Karpas-422 (cell line): ENCODE data around the gene ANKIB1. TPM values are rescaled to one million over a fixed set of nuclear protein-coding genes. Genes with fewer than 3 reads are reported as not detected.
"Not testable (repeated sequence)": the region's sequence is repeated elsewhere in the genome, so short reads cannot be mapped to it uniquely, and the experiment has no call there.

Source experiments
- DNase-seq: peaks from one replicate; pipeline ENCODE4 v3.0.0-alpha.2; 2015
- H2AFZ ChIP-seq: fragments of 200-600 bp; sonication (generic); 2 replicates; pipeline ENCODE4 v1.6.1; 2014; ENCODE audit warnings: antibody characterized with exemption, low read length, mixed read lengths
- H3K27ac ChIP-seq: fragments of 200-600 bp; sonication (generic); 2 replicates; pipeline ENCODE4 v1.5.1; 2014; ENCODE audit warnings: mild to moderate bottlenecking, low read length, moderate library complexity
- H3K27me3 ChIP-seq: fragments of 200-600 bp; sonication (generic); 2 replicates; pipeline ENCODE4 v1.6.1; 2014; ENCODE audit warnings: low read length, mixed read lengths
- H3K36me3 ChIP-seq: fragments of 200-600 bp; sonication (generic); 2 replicates; pipeline ENCODE4 v1.6.1; 2014; ENCODE audit warnings: low read length, mixed read lengths; ENCODE audit not compliant: insufficient read depth
- H3K4me1 ChIP-seq: fragments of 200-600 bp; sonication (generic); 2 replicates; pipeline ENCODE4 v1.6.1; 2014; ENCODE audit warnings: mild to moderate bottlenecking, low read length, mixed read lengths
- H3K4me2 ChIP-seq: fragments of 200-600 bp; sonication (generic); 2 replicates; pipeline ENCODE4 v1.6.1; 2014; ENCODE audit warnings: low read length, low read depth, mild to moderate bottlenecking; ENCODE audit not compliant: poor library complexity, severe bottlenecking
- H3K4me3 ChIP-seq: fragments of 200-600 bp; sonication (generic); 2 replicates; pipeline ENCODE4 v1.5.1; 2014; ENCODE audit warnings: mild to moderate bottlenecking, antibody characterized with exemption, low read length, mixed read lengths
- H3K79me2 ChIP-seq: fragments of 200-600 bp; sonication (generic); 2 replicates; pipeline ENCODE4 v1.6.1; 2014; ENCODE audit warnings: mild to moderate bottlenecking, low read length, mixed read lengths
- H3K9ac ChIP-seq: fragments of 200-600 bp; sonication (generic); 2 replicates; pipeline ENCODE4 v1.6.0; 2014; ENCODE audit warnings: low read length
- H3K9me2 ChIP-seq: fragments of 200-600 bp; sonication (generic), shearing (Covaris generic); replicated peaks from 2 replicates; pipeline ENCODE4 v1.6.0; 2014; ENCODE audit warnings: mild to moderate bottlenecking, low read length, moderate library complexity; ENCODE audit not compliant: insufficient read depth
- H3K9me3 ChIP-seq: fragments of 300-700, 200-600 bp; sonication (generic); 2 replicates; pipeline ENCODE4 v1.6.1; 2014; ENCODE audit warnings: low read length, mixed read lengths
- H4K20me1 ChIP-seq: fragments of 200-600 bp; sonication (generic); 2 replicates; pipeline ENCODE4 v1.6.1; 2014; ENCODE audit warnings: mild to moderate bottlenecking, antibody characterized with exemption, low read length, low read depth; ENCODE audit not compliant: insufficient read depth
- total RNA-seq: library from RNA; depleted of rRNA; stranded (reverse); fragments of >200 nt; shearing (Covaris generic); gene quantifications from 2 replicates; pipeline ENCODE4 v1.2.3, GENCODE V29; 2014; ENCODE audit warnings: low replicate concordance

The ANKIB1 gene
- total RNA-seq, 1 experiment from 2014 or later = 52.7 TPM

DNA sequence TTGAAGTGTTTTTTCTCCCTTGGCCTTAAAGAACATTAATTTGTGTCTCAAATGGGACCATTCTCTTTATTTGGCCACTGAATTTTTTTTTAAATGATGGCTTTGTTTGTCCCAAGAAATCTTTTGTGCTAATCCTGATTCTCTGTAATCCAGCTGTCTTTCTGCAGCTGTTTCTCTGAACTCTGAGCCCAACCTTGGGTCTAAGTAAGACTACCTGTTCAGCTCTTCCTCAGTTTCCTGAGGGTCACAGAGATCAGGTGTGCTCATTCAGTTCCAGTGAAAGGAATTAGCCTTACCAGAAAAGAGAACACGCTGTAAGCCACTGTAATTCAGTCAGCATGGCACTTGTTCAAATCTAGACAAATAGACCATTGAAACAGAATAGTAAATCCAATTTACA is 94.2 kb downstream of the ANKIB1 start:
- no peak overlapping the region for H3K9ac ChIP-seq
- H3K4me3 ChIP-seq = no peak overlapping the region
- no peaks in the 10 kb centered on the region; the same call in 1 of the 2 replicates for H3K9me2 ChIP-seq
- H3K9me3 ChIP-seq = peaks cover 3% of the 10 kb centered on the region; the same call in 1 of the 2 replicates
- no peak overlapping the region for H3K4me2 ChIP-seq
- DNase-seq = no peak
- no peak overlapping the region for H2AFZ ChIP-seq
- peaks cover 25% of the 10 kb centered on the region; the same call in 1 of the 2 replicates for H3K36me3 ChIP-seq
- H3K4me1 ChIP-seq = no peaks in the 10 kb centered on the region
- no peaks in the 10 kb centered on the region for H4K20me1 ChIP-seq
- no peak overlapping the region for H3K27ac ChIP-seq
- H3K79me2 ChIP-seq = peaks cover 49% of the 10 kb centered on the region
- H3K27me3 ChIP-seq = no peaks in the 10 kb centered on the region

DNA sequence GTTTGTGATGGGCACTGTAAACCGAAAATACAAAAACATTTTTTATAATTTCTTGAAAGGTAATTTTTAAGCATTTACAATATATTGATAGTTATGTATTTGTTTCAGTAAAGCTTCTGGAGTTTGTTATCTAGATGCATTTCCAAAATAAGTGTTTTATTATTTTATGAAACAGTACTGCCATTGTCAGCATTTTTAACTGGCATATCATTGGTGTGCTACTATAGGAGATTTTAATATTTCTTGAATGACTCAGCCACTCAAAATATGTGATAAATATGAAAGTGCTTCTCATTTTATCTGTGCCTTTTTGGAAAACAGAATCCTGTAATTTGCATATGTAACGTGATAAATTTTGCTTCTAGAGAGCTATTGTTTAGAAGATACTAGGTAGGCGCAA is 97.9 kb downstream of the ANKIB1 start:
- H4K20me1 ChIP-seq = no peaks in the 10 kb centered on the region
- peaks cover 25% of the 10 kb centered on the region for H3K4me1 ChIP-seq
- no peak for DNase-seq
- peaks cover 19% of the 10 kb centered on the region; the same call in 1 of the 2 replicates for H3K36me3 ChIP-seq
- no peaks in the 10 kb centered on the region for H3K27me3 ChIP-seq
- H3K9ac ChIP-seq = no peak overlapping the region
- no peaks in the 10 kb centered on the region for H3K9me3 ChIP-seq
- no peak overlapping the region for H2AFZ ChIP-seq
- no peak overlapping the region for H3K27ac ChIP-seq
- H3K4me3 ChIP-seq = no peak overlapping the region
- H3K4me2 ChIP-seq = no peak overlapping the region
- no peaks in the 10 kb centered on the region for H3K9me2 ChIP-seq
- peaks cover 23% of the 10 kb centered on the region for H3K79me2 ChIP-seq

DNA sequence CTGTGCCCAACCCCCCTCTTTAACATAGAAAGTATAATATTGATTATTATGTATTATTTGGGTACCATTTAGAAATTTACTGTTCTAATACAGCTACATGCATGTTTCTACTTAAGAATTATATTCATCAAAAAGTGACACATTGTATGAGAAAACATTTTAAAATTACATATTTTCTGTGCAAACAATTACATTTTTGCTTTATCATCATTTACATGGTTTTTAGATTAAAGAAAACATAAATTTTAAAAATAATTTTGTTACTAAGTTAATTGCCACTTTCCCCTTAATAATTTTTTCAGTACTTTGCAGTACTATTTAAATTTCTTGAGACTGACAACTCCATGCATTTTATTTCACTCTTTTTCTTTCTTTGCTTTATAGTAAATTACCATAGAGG is 106.2 kb downstream of the ANKIB1 start:
- Histone ChIP-seq H3K36me3 (peaks cover under 1% of the 10 kb centered on the region; the same call in 1 of the 2 replicates), H3K27ac (no peak overlapping the region), H3K9me2 (no peaks in the 10 kb centered on the region), H3K4me2 (no peak overlapping the region), H3K4me3 (no peak overlapping the region), H2AFZ (no peak overlapping the region), H3K27me3 (no peaks in the 10 kb centered on the region), H3K4me1 (peaks cover 9% of the 10 kb centered on the region), H4K20me1 (no peaks in the 10 kb centered on the region), H3K9me3 (no peaks in the 10 kb centered on the region), H3K9ac (no peak overlapping the region), H3K79me2 (no peaks in the 10 kb centered on the region)
- no peak for DNase-seq

DNA sequence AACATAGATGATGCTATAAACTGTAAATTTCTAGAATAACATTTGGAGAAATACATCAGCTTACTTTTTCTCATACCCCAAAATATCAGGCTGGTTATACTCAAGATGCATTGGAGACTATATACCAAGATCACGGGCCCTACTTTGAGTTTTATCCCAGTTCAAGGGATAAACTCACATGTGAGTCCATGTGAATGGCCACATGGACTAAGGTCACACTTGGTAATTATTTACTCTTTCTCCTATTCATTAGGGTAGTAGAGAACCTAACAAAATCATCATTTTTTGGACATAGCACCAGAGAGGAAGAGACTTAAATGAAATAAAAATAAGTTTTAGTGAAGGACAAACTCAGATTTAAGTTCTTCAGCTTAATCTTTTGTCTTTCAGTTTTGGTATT is 108.4 kb downstream of the ANKIB1 start:
- H3K79me2 ChIP-seq = no peaks in the 10 kb centered on the region
- no peak overlapping the region for H3K4me2 ChIP-seq
- H4K20me1 ChIP-seq = no peaks in the 10 kb centered on the region
- H3K9me2 ChIP-seq = no peaks in the 10 kb centered on the region
- H3K27me3 ChIP-seq = no peaks in the 10 kb centered on the region
- H2AFZ ChIP-seq = no peak overlapping the region
- H3K9me3 ChIP-seq = no peaks in the 10 kb centered on the region
- peaks cover 5% of the 10 kb centered on the region for H3K36me3 ChIP-seq
- no peak overlapping the region for H3K9ac ChIP-seq
- H3K4me3 ChIP-seq = no peak overlapping the region
- no peak for DNase-seq
- no peak overlapping the region for H3K27ac ChIP-seq
- H3K4me1 ChIP-seq = no peaks in the 10 kb centered on the region

DNA sequence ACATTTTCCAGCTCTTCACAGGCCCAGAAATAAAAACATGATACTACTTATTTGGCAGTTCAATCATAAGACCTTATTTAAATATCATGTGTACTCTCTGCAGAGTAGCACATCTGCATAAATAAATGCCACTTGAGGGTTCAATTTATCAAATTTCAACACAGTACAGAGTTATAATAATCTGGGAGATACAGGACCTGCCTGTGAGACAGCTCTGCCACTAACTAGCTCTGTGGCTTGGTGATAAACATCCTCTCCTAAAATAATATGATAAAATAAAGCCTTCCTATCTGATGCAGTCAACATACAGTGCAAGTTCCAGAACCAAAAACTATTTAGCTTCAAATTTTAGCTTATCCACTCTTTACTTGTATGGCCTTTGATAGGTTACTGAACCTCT is 110.6 kb downstream of the ANKIB1 start:
- H3K9me2 ChIP-seq = no peaks in the 10 kb centered on the region
- no peak overlapping the region for H3K9ac ChIP-seq
- no peaks in the 10 kb centered on the region for H3K27me3 ChIP-seq
- peaks cover 8% of the 10 kb centered on the region for H3K36me3 ChIP-seq
- H4K20me1 ChIP-seq = no peaks in the 10 kb centered on the region
- no peak overlapping the region for H3K4me2 ChIP-seq
- H3K79me2 ChIP-seq = no peaks in the 10 kb centered on the region
- H3K4me1 ChIP-seq = no peaks in the 10 kb centered on the region
- DNase-seq = no peak
- no peaks in the 10 kb centered on the region for H3K9me3 ChIP-seq
- H3K27ac ChIP-seq = no peak overlapping the region
- H3K4me3 ChIP-seq = no peak overlapping the region
- H2AFZ ChIP-seq = no peak overlapping the region

DNA sequence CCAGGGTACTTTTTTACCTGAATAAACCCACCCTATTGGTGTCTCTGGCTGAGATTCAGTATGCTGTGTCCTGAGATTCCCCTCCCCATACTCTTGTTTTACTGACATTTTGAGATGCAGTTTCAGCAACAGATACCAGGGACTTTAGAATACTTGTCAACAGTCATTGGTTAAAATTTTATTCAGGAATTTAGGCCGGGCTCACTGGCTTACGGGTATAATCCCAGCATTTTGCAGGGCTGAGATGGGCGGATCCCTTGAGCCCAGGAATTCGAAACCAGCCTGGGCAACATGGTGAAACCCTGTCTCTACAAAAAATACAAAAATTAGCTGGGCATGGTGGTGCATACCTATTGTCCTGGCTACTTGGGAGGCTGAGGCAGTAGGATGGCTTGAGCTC is 111.5 kb downstream of the ANKIB1 start:
- no peak overlapping the region for H3K4me2 ChIP-seq
- H2AFZ ChIP-seq = no peak overlapping the region
- H3K27ac ChIP-seq = no peak overlapping the region
- peaks cover 11% of the 10 kb centered on the region for H3K36me3 ChIP-seq
- no peak for DNase-seq
- H3K79me2 ChIP-seq = 0 out of 2 replicates have a peak, but pooled peaks cover under 1% of the 10 kb centered on the region
- no peak overlapping the region for H3K9ac ChIP-seq
- no peaks in the 10 kb centered on the region for H3K9me3 ChIP-seq
- H4K20me1 ChIP-seq = no peaks in the 10 kb centered on the region
- H3K27me3 ChIP-seq = no peaks in the 10 kb centered on the region
- no peaks in the 10 kb centered on the region for H3K4me1 ChIP-seq
- no peaks in the 10 kb centered on the region for H3K9me2 ChIP-seq
- H3K4me3 ChIP-seq = no peak overlapping the region

DNA sequence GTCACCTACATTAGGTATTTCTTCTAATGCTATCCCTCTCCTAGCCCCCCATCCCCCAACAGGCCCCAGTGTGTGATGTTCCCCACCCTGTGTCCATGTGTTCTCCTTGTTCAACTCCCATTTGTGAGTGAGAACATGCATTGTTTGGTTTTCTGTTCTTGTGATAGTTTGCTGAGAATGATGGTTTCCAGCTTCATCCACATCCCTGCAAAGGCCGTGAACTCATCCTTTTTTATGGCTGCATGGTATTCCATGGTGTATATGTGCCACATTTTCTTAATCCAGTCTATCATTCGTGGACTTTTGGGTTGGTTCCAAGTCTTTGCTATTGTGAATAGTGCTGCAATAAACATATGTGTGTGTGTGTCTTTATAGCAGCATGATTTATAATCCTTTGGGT is 113.4 kb downstream of the ANKIB1 start:
- not testable (repeated sequence) for H2AFZ ChIP-seq, H3K27me3 ChIP-seq, H3K9me3 ChIP-seq, H3K4me1 ChIP-seq, H3K9ac ChIP-seq, H3K4me2 ChIP-seq, H3K9me2 ChIP-seq, H3K27ac ChIP-seq, H3K4me3 ChIP-seq, H4K20me1 ChIP-seq, DNase-seq, H3K79me2 ChIP-seq
- peaks cover 23% of the 10 kb centered on the region for H3K36me3 ChIP-seq

DNA sequence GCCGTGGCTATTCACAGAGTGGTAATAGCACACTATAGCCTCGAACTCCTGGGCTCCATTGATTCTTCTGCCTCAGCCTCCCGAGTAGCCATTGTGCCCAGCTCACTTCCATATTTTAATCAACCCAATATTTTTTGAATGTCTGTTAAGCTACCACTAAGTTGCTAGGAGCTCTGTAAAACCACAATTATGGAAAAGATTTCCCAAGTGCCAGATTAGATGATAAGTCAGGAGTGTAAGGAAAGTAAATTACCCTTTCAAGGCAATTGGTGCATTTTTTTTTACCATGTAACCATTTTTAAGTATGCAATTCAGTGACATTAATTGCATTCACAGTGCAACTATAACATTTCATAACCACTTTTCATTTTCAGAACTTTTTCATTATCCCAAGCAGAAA is 114.0 kb downstream of the ANKIB1 start:
- H3K4me3 ChIP-seq = no peak overlapping the region
- H3K9me2 ChIP-seq = no peaks in the 10 kb centered on the region
- no peaks in the 10 kb centered on the region for H3K27me3 ChIP-seq
- H3K27ac ChIP-seq = no peak overlapping the region
- H3K4me1 ChIP-seq = no peaks in the 10 kb centered on the region
- no peak overlapping the region for H3K4me2 ChIP-seq
- no peak for DNase-seq
- H3K9ac ChIP-seq = no peak overlapping the region
- no peak overlapping the region for H2AFZ ChIP-seq
- H4K20me1 ChIP-seq = no peaks in the 10 kb centered on the region
- H3K36me3 ChIP-seq = peaks cover 23% of the 10 kb centered on the region
- peaks cover 3% of the 10 kb centered on the region; the same call in 1 of the 2 replicates for H3K79me2 ChIP-seq
- no peaks in the 10 kb centered on the region for H3K9me3 ChIP-seq

DNA sequence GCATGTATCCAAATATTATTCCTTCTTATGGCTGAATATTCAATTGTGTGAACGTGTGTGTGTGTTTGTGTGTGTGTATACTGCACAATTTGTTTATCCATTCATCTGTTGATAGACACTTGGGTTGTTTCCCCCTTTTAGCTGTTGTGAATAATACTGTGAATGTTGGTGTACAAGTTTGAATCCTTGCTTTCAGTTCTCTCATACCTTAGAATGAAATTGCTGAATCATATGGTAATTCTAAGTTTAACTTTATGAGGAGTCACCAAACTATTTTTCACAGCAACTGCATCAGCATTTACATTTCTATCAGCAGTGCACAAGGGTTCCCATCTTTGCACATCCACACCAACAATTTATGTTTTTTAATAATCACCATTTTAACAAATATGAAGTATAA is 114.6 kb downstream of the ANKIB1 start:
- Histone ChIP-seq H3K9me3 (no peaks in the 10 kb centered on the region), H3K27ac (no peak overlapping the region), H3K4me2 (no peak overlapping the region), H3K4me3 (no peak overlapping the region), H2AFZ (no peak overlapping the region), H3K27me3 (no peaks in the 10 kb centered on the region), H3K9ac (no peak overlapping the region), H4K20me1 (no peaks in the 10 kb centered on the region), H3K9me2 (no peaks in the 10 kb centered on the region), H3K79me2 (peaks cover 3% of the 10 kb centered on the region; the same call in 1 of the 2 replicates), H3K4me1 (no peaks in the 10 kb centered on the region), H3K36me3 (peaks cover 23% of the 10 kb centered on the region)
- DNase-seq = no peak
